ENCODE data around the gene DYNC2I2. TPM values are rescaled to one million over a fixed set of nuclear protein-coding genes. Genes with fewer than 3 reads are reported as not detected.
A peak's percentile ranks its signal among the peaks of the same experiment; 100 is the strongest.

Gene DYNC2I2
- total RNA-seq, 1 experiment from 2014 or later, result 58.6 TPM

DNA sequence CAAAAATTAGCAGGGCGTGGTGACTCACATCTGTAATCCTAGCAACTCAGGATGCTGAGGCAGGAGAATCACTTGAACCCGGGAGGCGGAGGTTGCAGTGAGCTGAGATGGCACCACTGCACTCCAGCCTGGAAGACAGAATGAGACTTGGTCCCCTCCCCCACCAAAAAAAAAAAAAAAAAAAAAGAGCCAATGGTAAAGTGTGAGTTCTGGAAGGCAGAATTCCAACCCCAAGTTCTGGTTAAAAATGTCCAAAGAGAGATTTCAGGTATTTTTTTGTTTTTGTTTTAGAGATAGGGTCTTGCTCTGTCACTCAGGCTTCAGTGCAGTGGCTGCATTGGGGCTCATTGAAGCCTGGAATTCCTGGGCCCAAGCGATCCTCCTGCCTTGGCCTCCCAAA is 30.8 kb upstream of the DYNC2I2 start:
- DNase-seq, result no peak
- peaks cover 51 to 58% of the 10 kb centered on the region in 2 experiments for H3K4me1 Mint-ChIP-seq
- no peak overlapping the region for H2BK120ac ChIP-seq (ENCODE audit: low read depth, low read length, poor library complexity, severe bottlenecking)
- H3K4me1 ChIP-seq (ENCODE audit: insufficient read depth, low read length), result peaks cover 4% of the 10 kb centered on the region; the same call in 1 of the 2 replicates
- peaks cover 47 to 61% (median 51%) of the 10 kb centered on the region in 3 experiments for H3K36me3 Mint-ChIP-seq (ENCODE audit: insufficient read depth in 1 of 3, low read depth in 3 of 3)
- H3K27ac Mint-ChIP-seq, result peak overlapping the region in 1 of 3 experiments; percentile 63; a peak in 4 of 7 replicates
- no peak overlapping the region for H2BK15ac ChIP-seq (ENCODE audit: low read depth, low read length)
- no peak overlapping the region for H2AFZ ChIP-seq (ENCODE audit: low read length)
- no CpG with 5 or more reads among the region's 4 CpGs for WGBS (ENCODE audit: extremely low coverage, insufficient read length, low lambda C conversion rate)
- no peak overlapping the region for H4K5ac ChIP-seq (ENCODE audit: insufficient read length, low read depth, low read length)
- no peak overlapping the region for H3K9ac ChIP-seq (ENCODE audit: extremely low read depth, insufficient read length, low read length)
- no peak overlapping the region for H2BK12ac ChIP-seq (ENCODE audit: insufficient read length, low read depth, low read length)
- peak overlapping the region; percentile 95 to 100 for H3K4me3 Mint-ChIP-seq
- H3K79me2 ChIP-seq (ENCODE audit: insufficient read depth, low read length), result peaks cover 47% of the 10 kb centered on the region
- H4K91ac ChIP-seq (ENCODE audit: insufficient read length, low read depth, low read length), result no peak overlapping the region
- no peak overlapping the region for H2AK5ac ChIP-seq (ENCODE audit: insufficient read length, low read length)
- no peaks in the 10 kb centered on the region for H4K20me1 ChIP-seq (ENCODE audit: control insufficient read depth, insufficient read depth, insufficient read length)
- H3K23me2 ChIP-seq (ENCODE audit: insufficient read length, low read depth, low read length, poor library complexity, severe bottlenecking), result peaks cover 18% of the 10 kb centered on the region
- H3K27ac ChIP-seq (ENCODE audit: insufficient read length, low read depth, low read length), result no peak overlapping the region
- TF ChIP-seq, protein P1, sequence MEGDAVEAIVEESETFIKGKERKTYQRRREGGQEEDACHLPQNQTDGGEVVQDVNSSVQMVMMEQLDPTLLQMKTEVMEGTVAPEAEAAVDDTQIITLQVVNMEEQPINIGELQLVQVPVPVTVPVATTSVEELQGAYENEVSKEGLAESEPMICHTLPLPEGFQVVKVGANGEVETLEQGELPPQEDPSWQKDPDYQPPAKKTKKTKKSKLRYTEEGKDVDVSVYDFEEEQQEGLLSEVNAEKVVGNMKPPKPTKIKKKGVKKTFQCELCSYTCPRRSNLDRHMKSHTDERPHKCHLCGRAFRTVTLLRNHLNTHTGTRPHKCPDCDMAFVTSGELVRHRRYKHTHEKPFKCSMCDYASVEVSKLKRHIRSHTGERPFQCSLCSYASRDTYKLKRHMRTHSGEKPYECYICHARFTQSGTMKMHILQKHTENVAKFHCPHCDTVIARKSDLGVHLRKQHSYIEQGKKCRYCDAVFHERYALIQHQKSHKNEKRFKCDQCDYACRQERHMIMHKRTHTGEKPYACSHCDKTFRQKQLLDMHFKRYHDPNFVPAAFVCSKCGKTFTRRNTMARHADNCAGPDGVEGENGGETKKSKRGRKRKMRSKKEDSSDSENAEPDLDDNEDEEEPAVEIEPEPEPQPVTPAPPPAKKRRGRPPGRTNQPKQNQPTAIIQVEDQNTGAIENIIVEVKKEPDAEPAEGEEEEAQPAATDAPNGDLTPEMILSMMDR (conservative IDR thresholded peaks at IDR 0.05), result no peak
- H3K14ac ChIP-seq (ENCODE audit: insufficient read depth, low read length), result no peak overlapping the region
- no peak overlapping the region for H2BK20ac ChIP-seq (ENCODE audit: low read depth, low read length, poor library complexity, severe bottlenecking)
- H3K27me3 Mint-ChIP-seq (ENCODE audit: low read depth), result no peaks in the 10 kb centered on the region
- H4K8ac ChIP-seq (replicated peaks; ENCODE audit: insufficient read length, low read depth, low read length), result no peak overlapping the region
- no peak overlapping the region for H2BK5ac ChIP-seq (ENCODE audit: insufficient read length, low read length)
- H3K9me3 Mint-ChIP-seq, result peaks cover 8 to 11% of the 10 kb centered on the region in 2 experiments
- no peak overlapping the region for H3T11ph ChIP-seq (ENCODE audit: low read length)
- H3K56ac ChIP-seq (ENCODE audit: insufficient read length, low read depth, low read length), result no peak overlapping the region
- no peak overlapping the region for H3K4ac ChIP-seq (ENCODE audit: low read depth, low read length)
- H3K4me2 ChIP-seq (ENCODE audit: insufficient read depth, insufficient read length, low read length), result peak overlapping the region; percentile 8
- no peak overlapping the region for H3K23ac ChIP-seq (ENCODE audit: insufficient read length, low read depth, low read length)
- H3K79me1 ChIP-seq (ENCODE audit: insufficient read depth, low read depth, low read length, poor library complexity, severe bottlenecking), result no peaks in the 10 kb centered on the region
- H3K27me3 ChIP-seq (ENCODE audit: insufficient read depth, low read length), result no peaks in the 10 kb centered on the region
- H3K9me3 ChIP-seq (ENCODE audit: control insufficient read depth, low read depth, low read length), result no peaks in the 10 kb centered on the region
- H3K18ac ChIP-seq (ENCODE audit: insufficient read length, low read depth, low read length), result no peak overlapping the region
